GM19467 (cell line): ENCODE data around the gene METTL26.

Experiments used
- ATAC-seq: cut with Tn5 transposase; IDR thresholded peaks from one replicate; pipeline ENCODE4 v1.9.1; 2021; ENCODE audit warnings: mild to moderate bottlenecking, moderate library complexity; ENCODE audit not compliant: unreplicated experiment

METTL26 gene

DNA sequence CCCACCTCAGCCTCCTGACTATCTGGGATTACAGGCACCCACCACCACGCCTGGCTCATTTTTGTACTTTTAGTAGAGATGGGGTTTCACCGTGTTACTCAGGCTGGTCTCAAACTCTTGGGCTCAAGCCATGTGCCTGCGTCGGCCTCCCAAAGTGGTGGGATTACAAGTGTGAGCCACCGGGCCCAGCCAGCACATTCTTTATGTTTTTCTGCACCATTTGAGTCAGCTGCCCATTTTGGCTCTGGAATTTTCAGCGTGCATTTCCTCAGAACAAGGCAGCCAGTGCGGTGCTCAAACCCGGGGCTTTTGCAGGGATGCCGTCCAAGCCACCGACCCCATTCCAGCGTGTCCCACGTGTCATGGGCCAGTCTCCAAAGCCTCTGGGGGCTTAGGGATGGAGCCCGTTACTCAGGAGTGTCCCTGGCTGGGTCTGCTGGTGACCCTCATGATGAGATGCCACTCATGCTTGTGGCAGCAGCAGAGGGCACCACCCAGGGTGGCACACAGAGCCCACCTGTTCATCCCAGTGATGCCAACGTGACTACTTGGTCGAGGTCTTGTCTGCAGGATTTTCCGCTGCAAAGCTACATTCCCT lies 50.0 kb downstream of the METTL26 start:
- ATAC-seq = no peak

DNA sequence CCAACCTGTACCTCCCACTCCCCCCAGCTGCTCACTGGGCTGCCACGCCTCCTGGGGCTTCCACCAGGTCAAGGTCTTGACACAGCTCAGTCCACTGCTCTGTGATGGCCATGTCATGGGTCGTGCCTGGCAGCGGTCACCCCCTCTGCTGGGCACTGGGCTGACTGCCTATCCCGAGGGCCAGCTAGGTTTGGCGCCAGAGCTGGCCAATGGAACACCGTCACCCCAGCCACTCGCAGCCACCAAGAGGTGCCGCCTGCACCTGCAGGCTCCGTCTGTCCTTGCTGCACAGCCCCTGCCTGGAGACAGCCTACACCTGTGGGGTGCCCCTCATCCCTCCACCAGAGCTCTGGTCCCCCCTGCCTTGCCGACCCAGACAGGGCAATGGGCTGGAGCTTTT lies 50.8 kb downstream of the METTL26 start:
- ATAC-seq = no peak
